ENCODE results near the gene ALOX5. TPM values are rescaled to one million over a fixed set of nuclear protein-coding genes. Genes with fewer than 3 reads are reported as not detected.

ALOX5 gene
- total and polyA plus RNA-seq, 2 of the 4 experiments (the other 2 are of a cell fraction): not detected

- no peak overlapping the region for H3K9ac ChIP-seq (ENCODE audit: low read depth, low read length)
- H3K36me3 ChIP-seq (ENCODE audit: control insufficient read depth, insufficient read depth, low read length): peaks cover 7% of the 10 kb centered on the region
- ChIA-PET POLR2A (ENCODE audit: unreplicated experiment) (no interaction called here), CTCF (no interaction called here)
- H3K23ac ChIP-seq (ENCODE audit: low read depth, low read length): no peak overlapping the region
- no peak for ATAC-seq (ENCODE audit: low read depth)
- no TSS peak for BruUV-seq (replicated peaks)
- dilution Hi-C loops (cut with HindIII; ENCODE audit: low sequenced_read_pairs, unreplicated experiment) (no loop called here), intact Hi-C loops (cut with micrococcal nuclease) (no loop called here), in situ Hi-C loops (cut with MboI; ENCODE audit: low sequenced_read_pairs) (no loop called here)
- no peak overlapping the region for H3K4ac ChIP-seq (ENCODE audit: low read depth, low read length)
- no peak for TF ChIP-seq CEBPB (IDR thresholded peaks at IDR 0.05; ENCODE audit: low read depth, low read length)
- TF ChIP-seq MXI1 (IDR thresholded peaks at IDR 0.05; ENCODE audit: borderline replicate concordance, low read depth, low read length): no peak
- no peak for TF ChIP-seq RFX5 (IDR thresholded peaks at IDR 0.05; ENCODE audit: low read depth, low read length)
- TF ChIP-seq ELK1 (IDR thresholded peaks at IDR 0.05; ENCODE audit: borderline replicate concordance, low read depth, low read length): no peak
- TF ChIP-seq MAFK (IDR thresholded peaks at IDR 0.05; ENCODE audit: low read depth, low read length): no peak
- TF ChIP-seq CTCF (conservative IDR thresholded peaks at IDR 0.05; ENCODE audit: low read depth, low read length): no peak
- no peak for TF ChIP-seq RCOR1 (IDR thresholded peaks at IDR 0.05; ENCODE audit: insufficient replicate concordance, low read length)
- H2AK5ac ChIP-seq (ENCODE audit: low read depth, low read length): no peak overlapping the region
- H4K20me1 ChIP-seq (ENCODE audit: insufficient read depth, low read length): no peaks in the 10 kb centered on the region
- no peak overlapping the region for H2BK5ac ChIP-seq (ENCODE audit: low read depth, low read length, poor library complexity, severe bottlenecking)
- no peaks in the 10 kb centered on the region for H3K27me3 ChIP-seq (ENCODE audit: control insufficient read depth, insufficient read depth, low read length)
- no peak overlapping the region for H4K8ac ChIP-seq (ENCODE audit: low read depth in 2 of 2, low read length in 2 of 2)
- no peak overlapping the region for H2AFZ ChIP-seq (replicated peaks; ENCODE audit: low read length, poor library complexity)
- no CpG with 5 or more reads among the region's 8 CpGs for WGBS, 2 experiments (ENCODE audit: extremely low coverage in 2 of 2, insufficient read length in 1 of 2)
- H3K4me1 ChIP-seq (ENCODE audit: control insufficient read depth, insufficient read depth, low read length): no peaks in the 10 kb centered on the region
- no peak overlapping the region for H3K4me3 ChIP-seq (ENCODE audit: insufficient read depth, low read depth, low read length)
- H3K4me2 ChIP-seq (ENCODE audit: low read depth, low read length): no peak overlapping the region
- H3K14ac ChIP-seq (replicated peaks; ENCODE audit: low read depth, low read length): no peak overlapping the region
- H4K91ac ChIP-seq (ENCODE audit: insufficient read depth, low read depth, low read length): no peak overlapping the region
- no peak overlapping the region for H2AK9ac ChIP-seq (replicated peaks; ENCODE audit: low read depth, low read length, poor library complexity)
- no peak overlapping the region for H3K27ac ChIP-seq (ENCODE audit: insufficient read depth, low read length)
- DNase-seq: no peak
- no peak overlapping the region for H2BK15ac ChIP-seq (ENCODE audit: low read depth, low read length)
- no peaks in the 10 kb centered on the region for H3K9me3 ChIP-seq (ENCODE audit: control insufficient read depth, insufficient read depth, low read length)
- no peak overlapping the region for H2BK20ac ChIP-seq (ENCODE audit: low read depth, low read length)
- H4K5ac ChIP-seq (ENCODE audit: low read depth, low read length): no peak overlapping the region
- H3K56ac ChIP-seq (ENCODE audit: extremely low read depth, insufficient read depth, low read length): no peak overlapping the region
- no peaks in the 10 kb centered on the region for H3K9me1 ChIP-seq (ENCODE audit: insufficient read depth, low read length)
- H3K18ac ChIP-seq (ENCODE audit: low read depth, low read length): no peak overlapping the region
- H2BK120ac ChIP-seq (ENCODE audit: low read depth, low read length): no peak overlapping the region
- H3K79me1 ChIP-seq (ENCODE audit: low read depth in 1 of 2, low read length in 2 of 2): no peaks in the 10 kb centered on the region
These were observed 83.5 kb downstream of the ALOX5 start for GRCh38 chr10:45457487-45457886.

Data from IMR-90 (cell line).